Heart right ventricle (tissue), 16 donors: Measurements from ENCODE around the gene PARD3. TPM values are rescaled to one million over a fixed set of nuclear protein-coding genes. Genes with fewer than 3 reads are reported as not detected.

ENCODE experiments used
- ATAC-seq, 8 donors: fragments of 200-7000 bp; cut with Tn5 transposase; one replicate each; pipeline ENCODE4 v1.9.1; 2020; ENCODE audit warnings: mild to moderate bottlenecking in 8 of 8, moderate library complexity in 8 of 8, moderate number of reproducible peaks in 1 of 8
- DNase-seq, 2 donors: peaks; one replicate each; pipeline ENCODE4 v3.0.0-alpha.2; 2020
- H3K27ac ChIP-seq, 10 donors: fragments of 200-600 bp; sonication (generic) in 2 of 10; one replicate each; pipeline versions ENCODE4 v1.5.0 to v1.8.0; 2020 to 2022; ENCODE audit warnings: mild to moderate bottlenecking in 3 of 10
- H3K27me3 ChIP-seq, 7 donors: fragments of 200-600 bp; one replicate each; pipeline ENCODE4 v1.8.0; 2021 to 2022; ENCODE audit warnings: mild to moderate bottlenecking in 2 of 7
- H3K36me3 ChIP-seq, 9 donors: fragments of 200-600 bp; sonication (generic) in 1 of 9; one replicate each; pipeline versions ENCODE4 v1.5.0 to v1.8.0; 2020 to 2022; ENCODE audit warnings: mild to moderate bottlenecking in 2 of 9
- H3K4me1 ChIP-seq, 9 donors: fragments of 200-600 bp; sonication (generic) in 1 of 9; one replicate each; pipeline versions ENCODE4 v1.5.0 to v1.8.0; 2020 to 2022; ENCODE audit warnings: mild to moderate bottlenecking in 4 of 9
- H3K4me3 ChIP-seq, 10 donors: fragments of 200-600 bp; sonication (generic) in 2 of 10; one replicate each; pipeline versions ENCODE4 v1.5.0 to v1.8.0; 2020 to 2022; ENCODE audit warnings: mild to moderate bottlenecking in 7 of 10, moderate library complexity in 2 of 10
- H3K9me3 ChIP-seq, 11 donors: fragments of 200-600 bp in 10 of 11; sonication (generic) in 2 of 11; one replicate each; pipeline versions ENCODE4 v1.5.0 to v1.8.0; 2013 to 2022; ENCODE audit warnings: mild to moderate bottlenecking in 2 of 11, control low read depth in 1 of 11, moderate library complexity in 1 of 11
- WGBS, 2 donors: extraction: QIAGEN DNeasy Blood & Tissue Kit; methylation state at CpG; one replicate each; pipeline ENCODE4 v1.1.7; 2013; ENCODE audit warnings: inconsistent platforms in 1 of 2; 5-methylcytosine and 5-hydroxymethylcytosine counted together
- intact Hi-C, 10 donors: fragments of 100-400 bp; cut with DNase I; formaldehyde crosslinking; loops; one replicate each; pipeline versions ENCODE4 v1.11.1 to v1.14.2; 2022
- polyA plus RNA-seq, 2 donors: library from polyadenylated mRNA; stranded (reverse); fragments of 200-250 nt; gene quantifications; one replicate each; pipeline ENCODE4 v1.2.3, GENCODE V29; 2013
- total RNA-seq, 10 donors: library from RNA; stranded (reverse); fragmentation: NEBNext Ultra II Directional in 3 of 10; extraction: Animal tissue kit (Norgen Biotek cat#: 25700) in 3 of 10; gene quantifications; one replicate each; pipeline versions ENCODE4 v1.2.1 to v1.2.4, GENCODE V29; 2021 to 2023
- TF ChIP-seq, protein P1 (sequence below), 9 donors: fragments of 200-600 bp; sonication (generic) in 2 of 9; IDR thresholded peaks; one replicate each; pipeline versions ENCODE4 v1.5.0 to v1.8.0; 2021 to 2022; ENCODE audit warnings: antibody characterized with exemption in 9 of 9, mild to moderate bottlenecking in 5 of 9, moderate library complexity in 1 of 9
- donor health status: Arrhythmogenic right ventricular cardiomyopathy.
- donor health status: ischemic (EF 13 %, LVEDD 7.1; RV severe dilation, severe dysfunction).
- donor health status: healthy with polysubstance abuse.
- donor health status: DM: no; HTN: yes; CAD: no.
- donor health status: DM: no; HTN: no; CAD: no.
- donor health status: ischemic (EF 25% LVEDD 6.9; RV normal size, moderate dysfunction).
- donor health status: ischemic (EF 25% LVEDD 5.7; RV mildly dilated, moderate dysfunction).
- donor health status: healthy.
- donor health status: DM: yes; HTN: yes; CAD: no.
- donor health status: Ischemic cardiomyopathy.
- donor health status: ischemic (EF 35%, LVEDD 5.7; RV mildly dilated, moderate dysfunction).
- donor health status: nonischemic (EF 11% LVEDD 7.7; RV severe dilation, severe dysfunction).
- donor health status: DM: yes; HTN: yes; CAD: no.
- donor health status: PGD.
- donor health status: ischemic (EF 29% LVEDD 5.4; RV normal size, mild dysfunction).
- donor health status: nonischemic (EF 23%, LVEDD 6.1; RV moderate dilation, normal function).

PARD3 gene
- total and polyA plus RNA-seq, 12 donors, result 19.7 to 41.8 (median 34.2) TPM

DNA sequence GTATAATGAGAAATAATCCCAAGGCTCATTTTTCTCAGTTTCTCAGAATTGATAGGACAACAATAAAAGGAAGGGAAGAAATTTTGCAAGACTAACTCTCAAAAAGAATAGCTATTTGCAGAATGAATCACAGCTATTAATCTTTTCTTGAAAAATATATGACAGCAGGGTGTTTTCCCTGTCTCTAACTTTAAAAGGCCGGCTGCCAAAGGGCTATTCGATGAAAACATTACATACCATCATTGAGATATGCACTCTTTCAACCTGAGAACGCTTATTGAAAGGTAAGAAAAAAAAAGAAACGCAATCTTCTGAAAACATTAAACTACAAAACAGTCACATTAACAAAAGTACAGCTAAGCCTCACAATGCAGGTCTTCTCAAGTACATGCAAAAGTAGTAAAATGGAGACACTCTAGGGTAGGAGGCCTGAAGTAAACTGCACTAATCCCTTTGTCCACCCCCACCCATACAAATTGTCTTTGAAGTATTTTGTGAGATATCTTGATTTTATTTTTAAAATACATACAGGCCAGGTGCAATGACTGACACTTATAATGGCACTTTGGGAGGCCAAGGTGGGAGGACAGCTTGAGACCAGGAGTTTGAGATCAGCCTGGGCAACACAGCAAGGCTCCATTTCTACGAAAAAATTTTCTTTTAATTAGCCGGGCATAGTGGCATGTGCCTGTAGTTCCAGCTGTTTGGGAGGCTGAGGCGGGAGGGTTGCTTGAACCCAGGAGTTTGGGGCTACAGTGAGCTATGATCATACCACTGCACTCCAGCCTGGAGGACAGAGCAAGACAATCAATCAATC, 83.0 kb downstream of the PARD3 start:
- intact Hi-C loops, result no loop called here
- Histone ChIP-seq H3K4me3 (no peak overlapping the region), H3K36me3 (no peaks in the 10 kb centered on the region), H3K4me1 (peaks cover 0 to 28% (median 21%) of the 10 kb centered on the region in 9 donors), H3K27ac (no peak overlapping the region), H3K27me3 (no peaks in the 10 kb centered on the region), H3K9me3 (no peaks in the 10 kb centered on the region)
- TF ChIP-seq, protein P1, sequence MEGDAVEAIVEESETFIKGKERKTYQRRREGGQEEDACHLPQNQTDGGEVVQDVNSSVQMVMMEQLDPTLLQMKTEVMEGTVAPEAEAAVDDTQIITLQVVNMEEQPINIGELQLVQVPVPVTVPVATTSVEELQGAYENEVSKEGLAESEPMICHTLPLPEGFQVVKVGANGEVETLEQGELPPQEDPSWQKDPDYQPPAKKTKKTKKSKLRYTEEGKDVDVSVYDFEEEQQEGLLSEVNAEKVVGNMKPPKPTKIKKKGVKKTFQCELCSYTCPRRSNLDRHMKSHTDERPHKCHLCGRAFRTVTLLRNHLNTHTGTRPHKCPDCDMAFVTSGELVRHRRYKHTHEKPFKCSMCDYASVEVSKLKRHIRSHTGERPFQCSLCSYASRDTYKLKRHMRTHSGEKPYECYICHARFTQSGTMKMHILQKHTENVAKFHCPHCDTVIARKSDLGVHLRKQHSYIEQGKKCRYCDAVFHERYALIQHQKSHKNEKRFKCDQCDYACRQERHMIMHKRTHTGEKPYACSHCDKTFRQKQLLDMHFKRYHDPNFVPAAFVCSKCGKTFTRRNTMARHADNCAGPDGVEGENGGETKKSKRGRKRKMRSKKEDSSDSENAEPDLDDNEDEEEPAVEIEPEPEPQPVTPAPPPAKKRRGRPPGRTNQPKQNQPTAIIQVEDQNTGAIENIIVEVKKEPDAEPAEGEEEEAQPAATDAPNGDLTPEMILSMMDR (IDR thresholded peaks at IDR 0.05), result no peak
- DNase-seq (no peak), ATAC-seq (no peak)
- 73 to 76% methylated on average over 7 of the region's 7 CpGs for WGBS, 2 donors

DNA sequence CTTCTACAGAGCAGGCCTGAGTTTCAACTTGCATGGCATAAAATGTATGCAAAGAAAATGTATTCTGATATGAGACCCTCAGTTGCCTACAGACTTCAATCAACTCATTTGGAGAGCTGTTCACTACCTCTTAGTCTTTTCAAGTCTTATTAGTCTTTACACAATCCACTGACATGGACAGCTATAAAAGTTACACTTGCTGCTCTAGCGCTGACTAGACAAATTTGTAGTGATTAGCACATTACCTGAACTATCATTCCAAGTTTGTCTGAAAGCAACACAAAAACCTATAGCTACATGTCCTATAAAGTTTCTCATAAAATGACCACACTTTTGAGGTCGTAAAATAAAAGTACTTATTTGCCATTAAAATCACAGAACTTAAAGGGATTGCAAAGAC, 83.9 kb downstream of the PARD3 start:
- ATAC-seq, result no peak
- H3K4me1 ChIP-seq, result peaks cover 0 to 31% (median 23%) of the 10 kb centered on the region in 9 donors
- no peak overlapping the region for H3K27ac ChIP-seq
- no peaks in the 10 kb centered on the region for H3K36me3 ChIP-seq
- H3K27me3 ChIP-seq, result no peaks in the 10 kb centered on the region
- intact Hi-C loops, result no loop called here
- 93 to 98% methylated on average over 2 of the region's 2 CpGs for WGBS, 2 donors
- H3K4me3 ChIP-seq, result no peak overlapping the region
- TF ChIP-seq, protein P1 (IDR thresholded peaks at IDR 0.05), result no peak
- H3K9me3 ChIP-seq, result no peaks in the 10 kb centered on the region
- no peak for DNase-seq

DNA sequence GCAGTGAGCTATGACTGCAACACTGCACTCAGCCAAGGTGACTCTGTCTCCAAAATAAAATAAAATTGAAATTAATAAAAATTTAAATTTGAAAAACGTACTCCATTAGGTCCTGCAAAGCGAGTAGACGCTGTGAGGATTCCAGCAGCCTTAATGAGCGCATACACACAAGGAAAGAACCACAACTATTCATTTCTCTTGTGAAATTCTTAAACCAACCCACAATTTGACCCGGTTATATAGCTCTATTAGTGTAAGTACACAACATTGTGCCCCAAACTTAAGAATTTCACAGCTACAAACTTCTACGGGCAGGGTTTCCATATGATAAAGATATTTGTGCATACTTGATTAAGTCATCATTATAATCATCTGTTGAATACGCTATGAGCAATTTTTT, 84.4 kb downstream of the PARD3 start:
- TF ChIP-seq, protein P1 (IDR thresholded peaks at IDR 0.05), result no peak
- Histone ChIP-seq H3K27ac (no peak overlapping the region), H3K36me3 (no peaks in the 10 kb centered on the region), H3K4me1 (peaks cover 0 to 31% (median 23%) of the 10 kb centered on the region in 9 donors), H3K4me3 (no peak overlapping the region), H3K27me3 (no peaks in the 10 kb centered on the region), H3K9me3 (no peaks in the 10 kb centered on the region)
- DNase-seq (no peak), ATAC-seq (no peak)
- intact Hi-C loops, result no loop called here
- 96 to 98% methylated on average over 7 of the region's 7 CpGs for WGBS, 2 donors

DNA sequence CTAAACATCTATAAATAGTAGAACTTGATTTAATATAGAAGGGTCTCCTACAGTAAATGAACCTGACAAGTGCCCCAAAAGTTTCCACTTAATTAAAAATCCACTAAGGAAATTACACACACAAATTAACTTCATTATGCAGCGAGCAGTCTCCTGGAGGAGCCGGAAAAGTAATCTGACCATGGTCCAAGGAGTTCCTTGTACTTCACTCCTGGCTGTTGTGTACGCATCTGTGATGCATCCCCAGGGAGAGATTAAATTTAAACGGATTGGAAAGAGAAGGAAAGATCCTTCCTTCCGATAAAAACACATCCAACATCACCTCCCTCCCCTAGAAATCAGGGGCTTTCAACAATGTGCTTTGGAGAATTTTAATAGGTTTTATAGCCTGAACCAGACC, 85.5 kb downstream of the PARD3 start:
- 42 to 58% methylated on average over 5 of the region's 5 CpGs for WGBS, 2 donors
- TF ChIP-seq, protein P1 (IDR thresholded peaks at IDR 0.05), result no peak

More for the DNA sequence above, 85.5 kb downstream of the PARD3 start:
- H3K36me3 ChIP-seq, result no peaks in the 10 kb centered on the region
- H3K27me3 ChIP-seq, result no peaks in the 10 kb centered on the region
- intact Hi-C loops, result loop anchor here in 6 of 10 donors (5.0 to 10.0 kb wide), 7 partner anchors 65 to 295 kb away; partner anchors contain the start of gene PARD3 (in 3 of the 6)
- DNase-seq (no peak), ATAC-seq (no peak)
- no peak overlapping the region for H3K4me3 ChIP-seq
- no peaks in the 10 kb centered on the region for H3K9me3 ChIP-seq
- no peak overlapping the region for H3K27ac ChIP-seq
- peaks cover 0 to 32% (median 23%) of the 10 kb centered on the region in 9 donors for H3K4me1 ChIP-seq
